Adrenal gland (tissue), 12 donors: ENCODE data around the gene CD244. TPM values are rescaled to one million over a fixed set of nuclear protein-coding genes. Genes with fewer than 3 reads are reported as not detected.
"Not testable (repeated sequence)": the region's sequence is repeated elsewhere in the genome, so short reads cannot be mapped to it uniquely, and the experiment has no call there.

ENCODE experiments used
- DNase-seq, 7 donors: peaks; one replicate each; pipeline ENCODE4 v3.0.0-alpha.2; 2019 to 2020
- H3K27ac ChIP-seq, 5 donors: fragments of 200-600 bp; sonication (generic) in 4 of 5; 1 replicate in 3 of 5; 2 replicates in 2 of 5; pipeline versions ENCODE4 v1.5.1 to v1.8.0; 2016 to 2020; ENCODE audit warnings: mild to moderate bottlenecking in 1 of 5
- H3K27me3 ChIP-seq: fragments of 200-600 bp; 2 replicates; pipeline ENCODE4 v1.8.0; 2021
- H3K36me3 ChIP-seq, 2 donors: fragments of 200-600 bp; replicated peaks in 1 of 2; 1 replicate in 1 of 2; 2 replicates in 1 of 2; pipeline versions ENCODE4 v1.5.1 to v1.8.0; 2018 to 2022
- H3K4me1 ChIP-seq, 2 donors: fragments of 200-600 bp; replicated peaks in 1 of 2; 1 replicate in 1 of 2; 2 replicates in 1 of 2; pipeline versions ENCODE4 v1.5.1 to v1.8.0; 2018 to 2021
- H3K4me3 ChIP-seq, 4 donors: fragments of 200-600 bp; sonication (generic) in 3 of 4; one replicate each; pipeline ENCODE4 v1.5.1; 2016 to 2018
- H3K9me3 ChIP-seq, 3 donors: fragments of 200-600 bp; sonication (generic) in 1 of 3; replicated peaks in 1 of 3; 1 replicate in 2 of 3; 2 replicates in 1 of 3; pipeline versions ENCODE4 v1.5.1 to v1.8.0; 2016 to 2021
- CTCF ChIP-seq, 6 experiments: fragments of 450-650 bp in 4 of 6; fragments of 200-600 bp in 2 of 6; sonication (generic) in 1 of 6; IDR thresholded peaks; 1 replicate in 5 of 6; 2 replicates in 1 of 6; pipeline versions ENCODE4 v1.5.1 to v1.8.0; 2016 to 2021; ENCODE audit warnings: antibody characterized with exemption in 6 of 6, mild to moderate bottlenecking in 2 of 6, moderate library complexity in 1 of 6
- POLR2A ChIP-seq, 2 donors: fragments of 450-650 bp; IDR thresholded peaks; one replicate each; pipeline ENCODE4 v1.6.1; 2017; ENCODE audit warnings: antibody characterized with exemption in 2 of 2, mild to moderate bottlenecking in 2 of 2, moderate library complexity in 1 of 2
- WGBS, 4 donors: extraction: QIAGEN DNeasy Blood & Tissue Kit in 2 of 4; methylation state at CpG; one replicate each; pipeline versions ENCODE4 v1.1.5 to v1.1.7; 2013 to 2017; 5-methylcytosine and 5-hydroxymethylcytosine counted together
- intact Hi-C, 2 donors: fragments of 100-400 bp; cut with DNase I; formaldehyde crosslinking; loops; one replicate each; pipeline versions ENCODE4 v1.14.1 to v1.15.0; 2022 to 2023
- polyA plus RNA-seq, 3 donors: library from polyadenylated mRNA; stranded (reverse); fragments of 200-250 nt in 2 of 3; fragments of 350-450 nt in 1 of 3; fragmentation: Illumina TruSeq in 1 of 3; extraction: RNeasy Lipid Tissue Mini Kit (QIAGEN cat#74804) in 1 of 3; gene quantifications; one replicate each; pipeline ENCODE4 v1.2.3, GENCODE V29; 2013 to 2014
- total RNA-seq, 9 donors: library from RNA; depleted of rRNA in 4 of 9; stranded (reverse); fragments of >200 nt in 4 of 9; fragments of 120-200 nt in 1 of 9; fragmentation: NEBNext Ultra II Directional in 1 of 9; extraction: Animal tissue kit (Norgen Biotek cat#: 25700) in 1 of 9; gene quantifications; one replicate each; pipeline versions ENCODE4 v1.1.0 to v1.2.4, GENCODE V29; 2013 to 2023
- donor health status: healthy with polysubstance abuse.
- donor health status: Bipolar disorder and iron deficiency.
- donor health status: DM: yes; HTN: yes; CAD: no.
- donor health status: DM: no; HTN: no; CAD: no.
- donor health status: DM: no; HTN: no; CAD: no.
- donor health status: DM: yes; HTN: yes; CAD: no.

Gene CD244
- total and polyA plus RNA-seq, 12 donors, result 0.15 to 1.4 (median 0.28) TPM; not detected in 1

GRCh38 chr1:160874935-160875334, 12.2 kb upstream of the CD244 start:
- H3K27me3 ChIP-seq, result peaks cover 6% of the 10 kb centered on the region
- TF ChIP-seq POLR2A (IDR thresholded peaks at IDR 0.05), result no peak
- TF ChIP-seq CTCF (IDR thresholded peaks at IDR 0.05), result no peak
- intact Hi-C loops, result no loop called here
- no peak overlapping the region for H3K4me3 ChIP-seq
- DNase-seq, result no peak
- no peaks in the 10 kb centered on the region for H3K36me3 ChIP-seq
- 47 to 64% (median 51%) methylated on average over 3 of the region's 3 CpGs for WGBS, 4 donors
- H3K9me3 ChIP-seq, result no peaks in the 10 kb centered on the region
- no peak overlapping the region for H3K27ac ChIP-seq
- no peaks in the 10 kb centered on the region for H3K4me1 ChIP-seq

GRCh38 chr1:160868141-160868540, 5.5 kb upstream of the CD244 start:
- WGBS, 4 donors, result 59 to 75% (median 71%) methylated on average over 3 of the region's 3 CpGs
- TF ChIP-seq POLR2A (IDR thresholded peaks at IDR 0.05) (no peak), CTCF (IDR thresholded peaks at IDR 0.05) (no peak)
- Histone ChIP-seq H3K36me3 (no peaks in the 10 kb centered on the region), H3K4me3 (no peak overlapping the region), H3K27me3 (peaks cover 6% of the 10 kb centered on the region), H3K9me3 (no peaks in the 10 kb centered on the region), H3K27ac (no peak overlapping the region), H3K4me1 (no peaks in the 10 kb centered on the region)
- intact Hi-C loops, result no loop called here
- no peak for DNase-seq

- H3K4me3 ChIP-seq, H3K9me3 ChIP-seq, H3K4me1 ChIP-seq, H3K27ac ChIP-seq, DNase-seq, H3K27me3 ChIP-seq, H3K36me3 ChIP-seq, intact Hi-C loops: not testable (repeated sequence)
- WGBS, 4 donors, result 50 to 57% (median 54%) methylated on average over 4 of the region's 4 CpGs
Observed at GRCh38 chr1:160867651-160868050, 5.0 kb upstream of the CD244 start.

- H3K27me3 ChIP-seq, result no peaks in the 10 kb centered on the region
- H3K27ac ChIP-seq, result no peak overlapping the region
- no peaks in the 10 kb centered on the region for H3K4me1 ChIP-seq
- WGBS, 4 donors, result 66 to 78% (median 74%) methylated on average over 6 of the region's 6 CpGs
- no peak for DNase-seq
- TF ChIP-seq POLR2A (IDR thresholded peaks at IDR 0.05) (no peak), CTCF (IDR thresholded peaks at IDR 0.05) (no peak)
- H3K9me3 ChIP-seq, result no peaks in the 10 kb centered on the region
- intact Hi-C loops, result no loop called here
- H3K4me3 ChIP-seq, result no peak overlapping the region
- no peaks in the 10 kb centered on the region for H3K36me3 ChIP-seq
Observed at GRCh38 chr1:160866695-160867260, 4.1 kb upstream of the CD244 start.

- Histone ChIP-seq H3K4me3 (no peak overlapping the region), H3K27me3 (no peaks in the 10 kb centered on the region), H3K9me3 (no peaks in the 10 kb centered on the region), H3K4me1 (no peaks in the 10 kb centered on the region), H3K27ac (no peak overlapping the region), H3K36me3 (no peaks in the 10 kb centered on the region)
- DNase-seq, result no peak
- intact Hi-C loops, result no loop called here
- TF ChIP-seq CTCF (IDR thresholded peaks at IDR 0.05), result no peak
- no peak for TF ChIP-seq POLR2A (IDR thresholded peaks at IDR 0.05)
Observed at GRCh38 chr1:160866001-160866694, 3.5 kb upstream of the CD244 start.
